Measurements from ENCODE around the gene CACNA2D3.
"Not testable (repeated sequence)": the region's sequence is repeated elsewhere in the genome, so short reads cannot be mapped to it uniquely, and the experiment has no call there.

The CACNA2D3 gene

DNA sequence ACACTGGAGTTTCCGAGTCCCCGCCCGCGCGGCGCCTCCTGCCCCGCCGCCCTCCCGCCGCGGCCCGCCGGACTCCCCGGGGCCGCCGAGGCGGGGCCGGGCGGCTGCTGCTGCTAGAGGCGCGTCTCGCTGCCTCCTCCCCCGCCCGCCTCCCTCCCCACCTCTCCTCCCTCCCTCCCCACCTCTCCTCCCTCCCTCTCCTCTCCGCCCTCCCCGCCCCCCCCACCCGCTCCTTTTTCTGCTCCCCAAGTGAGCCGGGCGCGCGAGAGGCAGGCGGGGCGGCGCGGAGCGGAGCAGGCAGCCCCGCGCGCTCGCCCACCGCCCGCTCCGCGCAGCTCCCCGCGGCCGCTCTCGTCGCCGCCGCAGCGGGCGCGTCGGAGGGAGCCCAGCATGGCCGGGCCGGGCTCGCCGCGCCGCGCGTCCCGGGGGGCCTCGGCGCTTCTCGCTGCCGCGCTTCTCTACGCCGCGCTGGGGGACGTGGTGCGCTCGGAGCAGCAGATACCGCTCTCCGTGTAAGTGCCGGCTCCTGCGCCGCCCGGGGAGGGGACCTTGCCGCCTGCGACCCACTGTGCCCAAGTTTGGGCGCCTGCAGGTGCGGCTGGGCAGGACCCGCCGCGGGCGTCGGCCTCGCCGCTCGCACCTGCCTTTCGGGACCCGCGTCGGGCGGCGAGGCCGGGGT, at the start of gene CACNA2D3:
TSS of gene CACNA2D3 (plus strand) at position 229 of the 679 bp plus-strand sequence.
- DNase-seq = no peak

DNA sequence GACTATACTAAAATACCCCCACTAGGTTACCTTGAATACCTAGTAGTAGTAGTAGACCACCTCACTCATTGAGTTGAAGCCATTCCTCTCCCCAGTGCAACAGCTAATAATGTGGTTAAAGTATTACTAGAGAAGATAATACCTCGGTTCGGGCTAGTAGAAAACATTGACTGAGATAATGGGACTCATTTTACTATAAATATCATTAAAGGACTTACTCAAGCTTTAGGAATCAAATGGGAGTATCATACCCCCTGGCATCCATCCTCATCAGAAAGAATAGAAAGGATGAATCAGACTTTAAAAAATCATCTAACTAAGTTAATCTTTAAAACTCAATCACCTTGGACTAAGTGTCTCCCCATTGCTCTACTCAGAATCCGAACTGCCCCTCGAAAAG, 49.0 kb upstream of the CACNA2D3 start:
- DNase-seq = no peak

DNA sequence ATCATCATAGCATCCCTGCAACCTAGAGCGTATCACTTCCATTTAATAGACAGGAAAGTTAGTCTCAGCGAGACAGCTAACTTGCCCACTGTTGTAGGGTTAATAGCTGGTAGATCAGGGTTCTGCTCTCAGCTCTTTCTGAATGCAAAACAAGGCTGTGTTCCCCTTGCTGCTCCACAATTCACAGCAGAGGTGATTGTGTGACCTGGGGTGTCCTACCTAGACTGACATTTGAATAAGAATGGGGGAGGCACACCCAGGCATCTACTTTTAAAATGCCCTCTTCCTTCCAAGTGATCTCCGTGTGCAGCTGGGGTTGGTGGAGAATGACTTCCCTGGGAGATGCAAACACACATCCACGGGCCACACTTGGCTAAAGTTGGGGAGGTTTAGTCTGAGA, 43.0 kb upstream of the CACNA2D3 start:
- no peak for DNase-seq

DNA sequence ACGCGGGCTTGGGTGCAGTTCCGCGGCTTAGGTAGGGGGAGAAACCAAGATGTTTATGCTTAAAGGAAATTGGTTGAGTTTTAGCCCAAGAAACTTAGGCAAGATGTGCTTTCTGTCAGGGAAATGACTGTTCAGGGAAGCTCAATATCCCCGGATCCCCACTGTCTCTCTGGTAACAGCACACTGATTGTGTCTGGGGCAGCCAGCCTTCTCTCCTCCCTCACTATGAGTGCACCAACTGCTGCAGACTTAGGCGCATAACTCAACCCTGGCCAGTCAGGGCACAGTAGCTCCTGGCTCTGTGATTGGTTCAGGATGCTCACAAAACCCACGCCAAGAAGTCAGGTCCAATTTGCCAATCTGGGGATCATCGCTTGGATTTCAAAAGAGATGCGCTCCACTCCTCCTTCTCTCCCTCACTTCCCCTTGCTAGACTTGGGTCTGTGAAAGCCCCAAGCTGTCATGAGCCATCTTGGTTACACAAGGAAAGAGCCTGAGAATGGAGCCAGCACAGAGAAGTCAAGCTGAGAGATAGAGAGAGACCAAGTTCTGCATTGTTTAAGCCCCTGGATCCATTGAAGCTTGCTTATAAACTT, 42.5 kb upstream of the CACNA2D3 start:
- DNase-seq = no peak

DNA sequence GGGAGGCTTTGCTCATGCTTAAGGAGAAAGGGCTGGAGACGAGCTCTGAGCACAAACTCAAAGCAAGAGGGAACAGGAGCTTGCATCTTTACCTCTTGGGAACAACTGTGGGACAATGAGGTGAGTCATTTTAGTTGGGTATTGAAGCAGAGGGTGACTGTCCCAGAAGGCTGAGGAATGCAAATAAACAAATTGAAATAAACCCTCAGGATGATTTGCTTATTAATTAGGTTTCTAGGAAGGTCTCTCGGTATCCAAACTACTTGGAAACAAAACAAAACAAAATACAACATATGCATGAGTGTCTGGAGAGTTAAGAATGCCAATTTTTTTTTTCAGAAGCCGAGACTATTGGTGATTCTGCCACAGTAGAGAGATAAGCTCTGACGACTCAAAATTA, 38.4 kb upstream of the CACNA2D3 start:
- DNase-seq = no peak

DNA sequence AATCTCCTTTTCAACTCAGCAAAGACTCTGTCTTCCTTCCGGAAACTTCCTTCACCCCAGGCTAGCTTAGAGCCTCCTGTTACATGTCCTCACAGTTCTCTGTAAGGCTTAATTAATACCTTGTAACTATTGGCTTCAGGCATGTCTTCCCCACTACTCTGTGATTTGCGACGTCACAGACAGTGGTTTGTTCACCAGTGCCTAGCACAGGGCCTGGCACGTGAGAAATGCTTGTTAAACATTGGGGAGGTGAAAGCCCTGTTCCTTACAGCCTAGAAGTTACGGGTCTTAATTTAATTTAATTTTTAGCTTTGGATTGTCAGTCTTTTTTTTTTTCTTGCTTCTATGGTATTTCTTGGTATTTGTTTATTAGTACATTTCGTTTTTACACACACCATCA, 36.4 kb upstream of the CACNA2D3 start:
- no peak for DNase-seq

DNA sequence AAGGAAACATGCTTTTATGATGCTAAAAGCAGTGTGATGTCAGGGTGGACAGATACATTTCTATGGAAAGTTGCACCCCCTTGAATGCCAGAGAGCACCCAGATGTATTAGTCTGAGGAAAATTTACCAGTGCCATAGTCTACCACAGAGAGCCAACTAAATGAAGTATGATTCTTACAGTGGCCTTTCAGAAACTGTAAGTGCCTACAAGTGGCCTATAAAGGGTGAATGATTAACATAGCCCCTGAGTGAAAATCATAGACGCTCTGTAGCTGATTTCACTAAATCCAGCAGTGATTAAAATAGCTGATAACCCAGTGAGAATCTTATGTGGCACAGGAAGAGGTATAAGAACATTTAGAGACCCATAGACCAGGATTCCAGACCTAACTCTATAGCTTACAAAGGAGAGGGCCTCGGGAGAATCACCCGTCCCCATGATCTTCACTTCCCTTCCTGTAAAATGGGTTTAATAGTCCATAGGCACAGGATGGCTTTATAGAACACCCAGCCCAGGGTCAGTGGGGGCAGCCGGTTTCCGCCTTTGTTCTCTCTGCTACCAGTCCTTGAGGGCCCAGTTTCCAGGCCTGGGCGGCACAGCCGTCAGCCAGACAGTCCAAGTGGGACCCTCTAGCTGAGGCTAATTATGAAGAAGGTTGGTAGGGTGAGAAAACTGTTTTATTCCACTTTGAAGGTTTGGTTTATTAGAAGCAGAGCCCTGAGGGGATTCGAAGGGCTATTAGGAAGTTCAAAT, 35.5 kb upstream of the CACNA2D3 start:
- no peak for DNase-seq

DNA sequence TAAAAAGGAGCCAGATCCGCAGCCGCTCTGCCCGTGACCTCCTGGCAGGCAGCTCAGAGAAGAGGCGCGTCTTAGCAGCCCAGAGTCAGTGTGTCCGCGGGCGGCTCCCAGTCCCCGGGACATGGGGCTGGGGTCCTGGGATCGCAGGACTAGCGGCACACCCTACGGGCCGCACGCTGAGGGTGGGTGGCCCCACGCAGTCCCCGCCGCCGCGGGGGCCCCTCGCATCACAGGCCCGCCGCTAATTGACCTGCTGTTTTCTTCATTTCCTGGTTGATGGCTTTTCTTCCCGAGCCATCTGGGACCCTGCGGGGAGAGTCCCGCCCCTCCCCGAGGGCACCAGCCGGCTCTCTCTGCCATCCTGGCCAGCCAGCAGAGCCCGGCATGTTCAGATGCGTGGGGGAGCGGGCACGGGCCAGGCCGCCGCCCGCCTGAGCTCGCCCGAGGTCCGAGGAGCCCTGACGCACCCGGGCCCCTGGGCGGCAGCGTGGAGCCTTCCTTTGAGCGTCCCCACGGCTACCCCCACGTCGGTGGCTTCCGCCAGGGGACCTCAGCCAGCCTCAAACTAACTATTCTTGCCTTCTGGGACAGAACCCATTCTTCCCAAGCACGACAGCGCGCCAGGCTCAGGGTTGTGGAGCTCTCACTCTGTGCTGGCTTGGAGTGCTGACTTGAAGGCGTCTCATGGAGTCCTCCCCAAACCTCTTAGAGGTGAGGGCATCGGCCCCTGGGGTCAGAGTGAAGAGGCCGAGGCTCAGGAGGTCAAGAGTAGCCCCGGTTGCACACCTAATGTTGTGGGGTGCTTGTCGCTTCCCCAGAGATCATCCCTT, 34.6 kb upstream of the CACNA2D3 start:
- DNase-seq = no peak

DNA sequence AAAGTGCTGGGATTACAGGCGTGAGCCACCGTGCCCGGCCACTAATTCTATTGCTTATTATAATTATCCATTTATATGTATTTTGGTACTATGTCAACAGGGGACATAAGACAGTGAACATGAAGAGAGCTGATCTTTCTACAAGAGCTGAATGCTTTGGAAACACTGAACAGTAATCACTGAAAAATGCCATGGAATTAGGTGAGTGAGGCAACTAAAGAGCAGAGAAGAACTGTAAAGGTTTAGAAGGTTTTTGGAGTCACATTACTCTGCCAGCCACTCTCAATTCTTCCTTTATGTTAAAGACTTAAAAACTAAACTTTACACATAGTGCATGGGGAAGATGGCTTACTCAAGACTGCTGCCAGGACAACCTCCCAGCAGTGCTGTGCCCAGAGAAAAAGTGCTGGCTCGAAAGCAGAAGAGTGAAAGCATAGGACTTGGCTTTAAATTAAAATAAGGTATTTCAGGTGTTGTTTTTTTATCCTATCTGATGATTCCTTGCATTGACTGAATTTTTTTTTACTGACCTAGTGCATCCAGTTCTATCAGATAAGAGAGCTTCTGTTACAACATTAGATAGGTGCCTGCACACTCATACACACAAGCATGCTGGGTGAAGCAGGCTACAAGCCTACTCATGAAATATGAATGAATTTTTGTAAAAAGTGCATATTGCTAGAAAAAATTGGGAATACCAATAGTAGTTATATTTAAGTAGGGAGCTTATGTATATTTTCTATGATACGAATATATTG, 28.7 kb upstream of the CACNA2D3 start:
- no peak for DNase-seq

DNA sequence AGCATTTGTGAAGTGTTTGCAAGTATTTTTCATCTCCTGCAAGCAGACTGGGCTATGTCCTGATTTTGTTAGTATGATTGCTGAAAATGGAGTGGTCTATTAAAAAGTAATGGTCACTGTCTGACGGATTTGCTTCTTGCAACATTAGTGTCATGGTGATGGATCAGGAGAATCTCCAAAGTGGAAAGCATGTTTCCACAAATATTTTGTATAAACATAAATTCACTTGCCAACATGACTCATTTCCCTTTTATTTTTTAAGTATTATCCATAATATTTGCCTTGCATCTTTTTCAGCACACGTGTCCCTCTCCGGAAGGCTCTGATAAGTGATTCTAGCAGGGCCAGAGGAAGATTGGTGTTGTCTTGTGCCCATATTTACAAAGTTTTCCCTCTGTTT, 27.4 kb upstream of the CACNA2D3 start:
- DNase-seq = no peak

DNA sequence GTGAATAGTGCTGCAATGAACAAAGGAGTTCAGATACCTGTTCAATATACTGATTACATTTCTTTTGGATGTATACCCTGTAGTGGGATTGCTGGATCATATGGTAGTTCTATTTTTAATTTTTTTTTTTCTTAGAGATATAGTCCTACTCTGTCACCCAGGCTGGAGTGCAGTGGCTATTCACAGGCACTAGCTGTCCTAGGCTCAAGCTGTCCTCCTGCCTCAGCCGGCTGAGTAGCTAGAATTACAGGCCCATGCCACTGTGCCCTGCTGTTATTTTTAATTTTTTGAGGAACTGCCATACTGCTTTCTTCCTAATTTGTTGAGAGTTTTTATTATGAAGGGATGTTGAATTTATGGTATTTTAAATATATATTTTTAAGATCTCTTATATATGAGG, 23.0 kb upstream of the CACNA2D3 start:
- DNase-seq = no peak

DNA sequence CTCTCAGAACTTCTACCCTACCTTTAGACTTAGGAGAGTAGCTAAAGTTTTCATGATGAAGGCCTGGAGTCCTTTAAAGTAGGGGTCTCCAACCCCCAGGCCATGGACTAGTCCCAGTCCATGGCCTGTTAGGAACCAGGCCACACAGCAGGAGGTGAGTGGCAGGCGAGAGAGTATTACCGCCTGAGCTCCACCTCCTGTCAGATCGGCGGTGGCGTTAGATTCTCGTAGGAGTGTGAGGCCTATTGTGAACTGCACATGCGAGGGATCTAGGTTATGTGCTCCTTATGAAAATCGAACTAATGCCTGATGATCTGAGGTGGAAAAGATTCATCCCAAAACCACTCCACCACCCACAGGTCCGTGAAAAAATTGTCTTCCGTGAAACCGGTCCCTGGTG, 18.3 kb upstream of the CACNA2D3 start:
- DNase-seq = no peak

DNA sequence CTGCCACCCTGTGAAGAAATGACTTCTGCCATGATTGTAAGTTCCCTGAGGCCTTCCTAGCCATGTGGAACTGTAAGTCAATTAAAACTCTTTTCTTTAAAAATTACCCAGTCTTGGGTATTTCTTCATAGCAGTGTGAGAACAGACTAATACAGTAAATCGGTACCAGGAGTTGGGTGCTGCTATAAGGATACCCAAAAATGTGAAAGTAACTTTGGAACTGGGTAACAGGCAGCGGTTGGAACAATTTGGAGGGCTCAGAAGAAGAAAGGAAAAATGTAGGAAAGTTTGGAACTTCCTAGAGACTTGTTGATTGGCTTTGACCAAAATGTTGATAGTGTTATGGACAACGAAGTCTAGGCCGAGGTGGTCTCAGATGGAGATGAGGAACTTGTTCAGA, 6.2 kb upstream of the CACNA2D3 start:
- DNase-seq = not testable (repeated sequence)

DNA sequence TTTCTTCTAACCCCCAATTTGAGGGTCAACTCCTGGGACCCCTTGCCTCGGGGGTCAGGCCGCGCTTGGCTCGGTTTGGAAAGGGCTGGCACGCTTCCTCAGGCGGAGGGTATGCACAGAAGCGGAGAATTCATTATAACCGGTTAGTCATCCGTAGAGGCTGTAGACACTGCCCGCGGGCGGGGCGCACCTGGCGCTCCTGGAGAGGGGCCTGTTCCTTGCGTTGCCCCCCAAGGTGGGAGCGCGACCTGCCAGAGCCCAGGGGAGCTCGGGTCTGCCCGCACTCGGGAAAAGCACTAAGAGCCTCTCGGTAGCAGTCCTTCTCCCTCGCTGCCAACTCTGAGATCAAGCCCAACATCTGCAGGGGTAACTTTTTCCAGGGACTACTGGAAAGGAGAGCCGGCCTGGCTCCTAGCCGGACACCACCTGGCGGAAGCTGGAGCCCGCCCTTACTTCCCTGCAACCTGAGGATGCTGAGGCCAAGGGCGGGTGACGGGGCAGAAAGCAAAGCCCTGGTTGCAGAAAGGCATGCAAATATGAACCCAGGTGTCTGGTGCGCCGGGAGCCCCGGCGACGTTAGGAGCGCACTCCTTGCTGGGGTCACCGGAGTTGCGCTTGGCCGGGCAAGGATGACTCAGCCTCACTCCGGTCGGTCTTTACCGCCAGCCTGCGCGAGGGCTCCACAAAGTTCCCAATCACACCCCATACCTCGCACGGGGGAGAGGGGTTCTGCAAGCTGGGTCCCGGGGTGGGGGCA, 1.5 kb upstream of the CACNA2D3 start:
- DNase-seq = no peak

DNA sequence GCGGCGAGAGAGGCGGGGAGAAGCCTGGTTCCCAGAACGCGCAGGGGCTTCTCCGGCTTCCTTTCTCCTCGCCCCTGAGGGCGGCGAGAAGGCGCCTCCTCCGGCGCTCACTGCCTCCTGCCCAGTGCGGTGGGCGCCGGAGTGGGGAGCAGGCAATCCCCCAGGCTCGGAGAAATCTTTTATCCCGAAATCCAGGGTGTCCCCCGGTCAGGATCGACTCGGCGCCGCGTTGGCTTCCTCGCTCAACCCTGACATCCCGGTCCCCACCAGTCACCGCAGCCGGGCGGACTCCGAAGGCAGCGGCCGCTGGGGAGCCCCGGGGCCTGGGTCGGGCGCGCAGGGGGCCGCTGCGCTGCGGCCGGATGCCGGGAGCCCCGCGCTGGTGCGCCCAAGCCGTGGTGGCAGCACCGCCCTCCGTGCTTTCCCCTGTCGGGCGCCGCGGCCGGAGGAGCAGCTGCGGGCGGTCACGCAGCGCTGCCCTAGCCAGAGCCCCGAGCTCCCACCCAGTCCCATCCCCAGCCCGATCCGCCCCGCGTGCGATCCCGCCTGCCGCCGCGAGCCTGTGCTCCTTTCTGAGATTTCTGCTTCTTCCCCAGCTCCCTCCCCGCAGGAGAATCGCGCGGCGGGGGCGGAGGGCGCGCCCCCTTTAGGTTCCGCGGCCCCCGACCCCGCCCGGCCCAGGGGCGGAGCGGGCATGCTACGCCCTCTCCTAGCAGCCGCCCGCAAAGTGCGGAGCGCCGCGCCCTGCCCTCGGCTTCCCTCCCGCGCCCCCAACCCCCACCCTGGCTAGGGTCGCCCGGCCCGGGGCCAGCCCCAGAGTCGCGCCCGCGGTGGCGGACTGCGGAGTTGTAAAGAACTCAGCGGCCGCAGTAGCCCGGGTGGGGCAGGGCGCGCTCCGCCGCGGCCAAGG, 683 bp upstream of the CACNA2D3 start:
- DNase-seq = no peak

DNA sequence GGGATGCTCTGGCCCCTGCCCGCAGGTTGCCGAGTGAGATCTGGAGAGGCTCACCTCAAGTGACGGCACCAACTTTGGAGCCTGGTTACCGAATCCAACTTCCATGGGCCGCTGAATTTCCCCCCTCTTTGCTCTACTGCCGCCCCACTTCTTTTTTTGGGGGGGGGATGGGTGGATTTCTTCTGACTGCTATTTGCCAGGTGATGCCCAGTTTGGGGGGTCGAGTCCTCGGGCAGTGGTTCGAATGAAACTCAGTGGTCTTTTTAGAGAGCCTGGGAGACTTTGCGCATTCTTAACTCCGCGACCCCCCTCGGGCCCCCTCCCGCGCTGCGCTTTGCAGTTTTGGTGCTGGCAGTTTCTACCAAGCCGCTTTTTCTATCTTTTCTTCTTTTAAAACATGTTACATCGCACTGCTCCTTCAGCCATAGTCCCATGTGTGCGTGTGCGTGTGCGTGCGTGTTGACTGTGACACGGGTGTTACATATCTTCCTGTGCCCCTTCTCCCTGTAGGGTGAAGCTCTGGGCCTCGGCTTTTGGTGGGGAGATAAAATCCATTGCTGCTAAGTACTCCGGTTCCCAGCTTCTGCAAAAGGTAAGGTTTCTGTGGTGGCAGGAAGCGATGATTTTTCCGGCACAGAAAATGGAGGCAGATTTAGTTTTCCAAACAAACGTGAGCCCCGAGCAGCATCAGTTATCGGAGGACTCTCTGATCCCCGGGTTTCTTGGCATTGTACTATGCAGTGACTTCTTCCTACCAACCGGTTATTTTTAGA, 837 bp downstream of the CACNA2D3 start:
- DNase-seq = no peak

DNA sequence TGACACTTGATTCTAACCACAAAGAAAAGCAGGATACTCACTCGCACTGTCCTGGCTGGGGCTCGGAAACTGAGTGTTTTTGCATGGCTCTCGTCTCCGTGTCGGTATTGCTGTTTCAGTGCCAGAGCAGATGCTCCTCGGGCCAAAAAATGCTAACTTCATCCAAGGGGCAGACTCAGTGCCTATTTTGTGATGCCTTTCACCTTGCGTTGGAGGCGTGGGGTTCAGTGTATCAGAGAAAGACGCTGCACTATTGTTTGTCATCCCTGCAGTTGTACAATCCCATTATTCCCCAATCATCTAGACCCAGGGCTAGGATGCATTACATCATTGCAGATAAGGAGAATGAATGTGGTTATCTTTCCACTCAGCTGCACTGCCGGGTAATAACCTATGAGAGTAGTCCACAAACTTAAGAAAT, 1.4 kb downstream of the CACNA2D3 start:
- no peak for DNase-seq

DNA sequence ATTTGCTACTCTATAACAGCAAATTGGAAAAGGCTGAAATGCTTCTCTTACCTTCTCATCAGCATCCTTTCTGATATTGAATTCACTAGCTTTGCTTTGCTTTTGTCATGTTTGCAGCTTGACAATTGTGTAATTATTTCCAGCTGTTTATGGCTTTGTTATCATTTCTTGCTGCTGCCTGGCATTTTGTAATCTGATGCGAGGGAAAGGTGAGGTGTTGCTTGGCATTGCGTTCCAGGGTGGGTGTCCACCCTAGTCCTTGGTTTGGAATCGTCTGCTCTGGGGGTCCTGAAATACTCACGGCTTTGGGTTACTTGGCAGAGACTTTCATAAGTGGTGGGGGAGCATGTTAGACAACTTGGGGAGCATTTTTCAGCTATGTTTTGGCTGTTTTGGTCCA, 2.9 kb downstream of the CACNA2D3 start:
- DNase-seq = no peak

DNA sequence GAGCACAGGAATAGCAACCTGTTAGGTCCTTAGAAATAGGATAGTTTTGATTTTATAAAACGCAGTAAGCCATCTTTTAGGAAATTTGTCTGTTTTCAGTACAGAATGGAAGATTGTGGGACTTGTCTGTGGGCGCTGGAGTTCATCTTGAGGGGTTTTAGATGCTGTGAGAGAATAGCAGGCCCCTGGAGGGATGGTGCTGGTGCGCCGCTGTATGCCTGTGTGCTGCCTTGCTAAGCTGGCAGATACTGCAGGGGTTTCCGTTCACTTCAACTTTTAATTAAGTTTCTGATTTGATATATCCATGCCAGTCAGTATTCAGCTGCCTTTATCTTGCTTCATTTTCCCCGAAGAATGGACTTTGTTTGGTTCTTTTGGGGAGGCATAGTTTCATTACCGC, 4.2 kb downstream of the CACNA2D3 start:
- no peak for DNase-seq

DNA sequence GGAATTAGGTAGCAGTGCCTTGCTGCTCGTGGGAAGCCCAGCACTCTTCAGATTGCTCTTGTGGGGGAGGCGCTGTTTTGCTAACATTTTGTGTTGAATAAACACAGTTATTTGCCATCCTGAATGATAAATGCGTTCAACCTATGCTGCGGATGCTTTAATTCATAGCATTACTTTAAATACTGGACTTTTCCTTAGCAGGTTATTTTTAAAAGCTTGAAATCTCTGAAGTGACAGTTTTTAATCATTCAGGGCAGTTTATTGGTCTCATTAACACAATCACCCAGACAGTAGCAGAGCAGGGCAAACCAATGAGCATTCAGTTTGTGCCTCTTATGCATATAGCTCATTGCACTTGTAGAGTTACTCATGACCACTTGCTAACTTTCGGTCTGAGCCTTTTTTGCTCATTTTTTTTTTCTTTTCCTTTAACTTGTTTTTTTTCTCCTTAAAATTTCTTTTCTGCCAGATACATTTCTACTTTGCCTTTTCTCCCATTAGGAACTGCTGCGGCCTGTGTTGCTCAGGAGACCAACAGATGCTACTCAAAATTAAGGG, 5.2 kb downstream of the CACNA2D3 start:
- DNase-seq = no peak

All from NCI-H1092 (cell line).